GM21360 (cell line): ENCODE data around the gene SIRT1.
"Not testable (repeated sequence)": the region's sequence is repeated elsewhere in the genome, so short reads cannot be mapped to it uniquely, and the experiment has no call there.

ENCODE experiments used
- ATAC-seq: cut with Tn5 transposase; IDR thresholded peaks from one replicate; pipeline ENCODE4 v1.9.1; 2021; ENCODE audit warnings: mild to moderate bottlenecking, moderate library complexity; ENCODE audit not compliant: unreplicated experiment

SIRT1 gene

DNA sequence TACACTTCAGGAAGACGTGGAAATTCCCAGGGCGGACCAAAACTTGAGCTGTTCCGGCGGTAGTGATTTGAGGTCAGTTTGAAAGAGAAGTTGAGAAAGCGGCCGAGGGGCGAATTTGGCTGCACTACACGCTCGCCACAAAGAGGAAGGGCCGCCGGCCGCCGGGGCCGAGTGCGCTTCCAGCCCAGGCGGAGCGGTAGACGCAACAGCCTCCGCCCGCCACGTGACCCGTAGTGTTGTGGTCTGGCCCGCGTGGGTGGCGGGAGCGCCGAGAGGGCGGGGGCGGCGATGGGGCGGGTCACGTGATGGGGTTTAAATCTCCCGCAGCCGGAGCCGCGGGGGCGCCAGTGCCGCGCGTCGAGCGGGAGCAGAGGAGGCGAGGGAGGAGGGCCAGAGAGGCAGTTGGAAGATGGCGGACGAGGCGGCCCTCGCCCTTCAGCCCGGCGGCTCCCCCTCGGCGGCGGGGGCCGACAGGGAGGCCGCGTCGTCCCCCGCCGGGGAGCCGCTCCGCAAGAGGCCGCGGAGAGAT is at the start of gene SIRT1:
Gene SIRT1, plus strand, starts transcription at position 344 of the 529 bp plus-strand sequence. Its CDS starts 66 bp downstream, at position 410.
- ATAC-seq = peak; percentile 79

GRCh38 chr10:67835541-67836394 is 48.7 kb upstream of the SIRT1 start:
- not testable (repeated sequence) for ATAC-seq

DNA sequence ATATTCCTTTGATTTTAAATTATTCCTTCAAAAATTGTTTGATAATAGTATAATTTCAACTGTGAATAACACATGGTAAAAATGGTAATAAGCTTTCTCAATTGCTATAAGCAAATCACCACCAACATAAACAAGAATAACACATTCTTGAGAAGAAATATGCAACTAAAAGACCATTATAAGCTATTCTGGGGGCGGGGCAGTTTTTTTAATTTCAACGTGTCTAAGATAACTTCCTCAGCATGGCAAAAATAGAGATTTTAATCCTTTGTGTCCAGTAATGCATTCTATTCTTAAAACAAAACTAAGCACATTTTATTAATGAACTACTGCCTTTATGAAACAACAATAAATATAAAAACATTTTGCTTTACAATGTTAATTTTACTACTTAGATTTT is 48.0 kb upstream of the SIRT1 start:
- ATAC-seq = no peak

- no peak for ATAC-seq
Observed at GRCh38 chr10:67836972-67837371, 47.5 kb upstream of the SIRT1 start.

DNA sequence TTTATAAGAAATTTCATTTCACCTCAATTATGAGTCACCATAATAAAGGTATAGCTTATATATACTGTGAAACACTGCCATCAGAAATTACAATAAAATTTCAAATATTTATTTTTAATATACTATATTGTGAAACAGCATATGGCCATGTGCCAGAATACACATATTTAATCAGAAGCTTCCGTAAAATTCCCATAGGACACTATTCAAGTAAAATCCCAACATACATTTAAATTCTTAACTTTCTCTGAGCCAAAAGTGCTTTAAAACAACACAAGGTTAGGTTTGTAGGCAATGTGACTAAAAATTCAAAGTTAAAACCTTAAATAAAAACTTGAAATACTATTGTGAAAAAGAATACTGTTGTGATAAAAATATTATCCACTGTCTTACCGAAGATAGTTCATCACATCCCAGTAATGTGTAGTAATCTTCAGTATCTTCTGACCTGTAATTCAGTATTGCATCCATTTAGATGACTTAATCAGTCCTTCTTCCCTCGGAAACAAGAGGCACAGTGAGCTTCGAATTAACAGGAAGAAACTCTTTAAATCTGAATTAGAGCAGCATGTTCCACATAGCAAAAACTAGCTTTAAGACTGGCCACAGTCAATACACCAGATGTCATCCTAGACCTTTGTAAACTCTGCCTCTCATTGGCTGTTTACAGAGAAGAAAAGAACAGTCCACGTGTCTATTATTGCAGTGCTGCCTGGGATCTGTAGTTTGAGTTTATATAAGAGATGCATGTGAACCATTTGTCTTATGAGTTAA is 46.7 kb upstream of the SIRT1 start, which contains the start of gene DNAJC12:
Gene DNAJC12, minus strand, starts transcription at position 648 of the 774 bp plus-strand sequence. Its CDS starts 177 bp downstream, at position 471.
- no peak for ATAC-seq

DNA sequence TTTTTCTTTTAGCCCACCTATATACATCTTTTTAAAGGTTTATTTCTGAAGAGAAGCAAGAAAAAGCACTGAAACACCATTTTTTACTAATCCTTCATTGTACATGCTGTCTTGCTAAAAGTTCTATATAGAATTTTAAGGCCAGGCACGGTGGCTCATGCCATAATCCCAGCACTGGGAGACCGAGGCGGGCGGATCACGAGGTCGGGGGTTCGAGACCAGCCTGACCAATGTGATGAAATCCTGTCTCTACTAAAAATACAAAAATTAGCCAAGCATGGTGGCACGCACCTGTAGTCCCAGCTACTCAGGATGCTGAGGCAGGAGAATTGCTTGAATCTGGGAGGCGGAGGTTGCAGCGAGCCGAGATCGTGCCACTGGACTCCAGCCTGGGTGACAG is 44.9 kb upstream of the SIRT1 start:
- ATAC-seq = not testable (repeated sequence)

DNA sequence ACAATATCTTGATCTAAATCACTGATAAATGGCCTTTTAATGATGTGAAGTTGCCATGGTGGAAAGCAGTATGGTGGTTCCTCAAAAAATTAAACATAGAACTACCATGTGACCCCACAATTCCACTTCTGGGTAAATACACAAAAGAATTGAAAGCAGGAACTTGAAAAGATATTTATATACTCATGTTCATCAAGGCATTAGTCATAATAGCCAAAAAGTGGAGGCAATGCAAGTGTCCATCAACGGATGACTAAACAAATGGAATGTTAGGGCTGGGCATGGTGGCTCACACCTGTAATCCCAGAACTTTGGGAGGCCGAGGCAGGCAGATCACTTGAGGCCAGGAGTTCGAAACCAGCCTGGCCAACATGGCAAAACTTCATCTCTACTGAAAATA is 44.5 kb upstream of the SIRT1 start:
- ATAC-seq = no peak

DNA sequence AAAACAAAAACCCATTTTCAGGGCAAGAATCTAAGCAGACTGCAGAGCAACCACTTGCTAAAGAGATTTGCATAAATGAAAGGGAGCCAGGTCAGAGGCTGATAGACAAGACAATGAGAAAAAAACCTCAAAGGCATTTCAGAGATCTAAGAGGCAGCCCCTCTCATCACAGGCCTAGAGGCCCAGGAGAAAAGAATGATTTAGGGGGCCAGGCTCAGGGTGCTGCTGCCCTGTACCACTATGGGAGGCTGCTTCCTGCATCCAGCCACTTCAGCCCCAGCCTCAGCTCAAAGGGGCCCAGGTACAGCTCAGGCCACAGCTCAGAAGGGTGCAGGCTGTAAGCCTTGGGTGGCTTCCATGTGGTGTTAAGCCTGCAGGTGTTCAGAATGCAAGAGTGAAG is 42.7 kb upstream of the SIRT1 start:
- ATAC-seq = no peak

GRCh38 chr10:67843284-67843683 is 41.2 kb upstream of the SIRT1 start:
- no peak for ATAC-seq

GRCh38 chr10:67849331-67850011 is 35.0 kb upstream of the SIRT1 start:
- peak; percentile 96 for ATAC-seq

- ATAC-seq = no peak
Observed at GRCh38 chr10:67851186-67851585, 33.3 kb upstream of the SIRT1 start.

DNA sequence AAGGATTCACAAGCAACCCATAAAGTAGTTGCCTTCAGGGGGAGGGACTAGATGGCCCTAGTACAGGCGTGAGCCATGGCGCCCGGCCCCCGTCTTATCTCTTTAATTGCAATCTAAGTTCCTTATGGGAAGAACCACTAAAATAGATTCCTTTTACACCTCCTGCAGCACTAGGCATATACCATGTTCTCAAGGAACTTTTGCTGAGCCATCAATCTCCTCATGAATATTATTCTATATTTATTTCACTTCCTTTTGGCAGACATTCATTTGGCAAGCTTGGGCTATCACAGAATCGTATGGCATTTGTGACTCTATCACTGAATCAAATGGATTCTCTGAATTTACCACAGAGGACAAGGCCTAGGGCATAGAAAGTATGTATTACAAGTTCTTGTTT is 31.7 kb upstream of the SIRT1 start:
- ATAC-seq = no peak

GRCh38 chr10:67853512-67853911 is 30.9 kb upstream of the SIRT1 start:
- no peak for ATAC-seq

DNA sequence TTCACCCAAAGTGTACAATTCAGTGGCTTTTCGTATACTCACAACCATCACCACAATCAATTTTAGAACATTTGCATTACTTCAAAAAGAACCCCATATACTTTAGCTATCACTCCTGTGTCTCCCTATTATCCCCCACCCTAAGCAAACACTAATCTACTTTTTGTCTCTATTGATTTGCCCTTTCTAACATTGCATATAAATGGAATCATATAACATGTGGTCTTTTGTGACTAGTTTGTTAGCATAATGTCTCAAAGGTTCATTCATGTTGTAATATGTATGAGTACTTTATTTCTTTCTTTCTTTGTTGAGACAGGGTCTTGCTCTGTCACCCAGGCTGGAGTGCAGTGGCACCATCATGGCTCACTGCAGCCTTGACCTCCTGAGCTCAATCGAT is 25.5 kb upstream of the SIRT1 start:
- no peak for ATAC-seq

DNA sequence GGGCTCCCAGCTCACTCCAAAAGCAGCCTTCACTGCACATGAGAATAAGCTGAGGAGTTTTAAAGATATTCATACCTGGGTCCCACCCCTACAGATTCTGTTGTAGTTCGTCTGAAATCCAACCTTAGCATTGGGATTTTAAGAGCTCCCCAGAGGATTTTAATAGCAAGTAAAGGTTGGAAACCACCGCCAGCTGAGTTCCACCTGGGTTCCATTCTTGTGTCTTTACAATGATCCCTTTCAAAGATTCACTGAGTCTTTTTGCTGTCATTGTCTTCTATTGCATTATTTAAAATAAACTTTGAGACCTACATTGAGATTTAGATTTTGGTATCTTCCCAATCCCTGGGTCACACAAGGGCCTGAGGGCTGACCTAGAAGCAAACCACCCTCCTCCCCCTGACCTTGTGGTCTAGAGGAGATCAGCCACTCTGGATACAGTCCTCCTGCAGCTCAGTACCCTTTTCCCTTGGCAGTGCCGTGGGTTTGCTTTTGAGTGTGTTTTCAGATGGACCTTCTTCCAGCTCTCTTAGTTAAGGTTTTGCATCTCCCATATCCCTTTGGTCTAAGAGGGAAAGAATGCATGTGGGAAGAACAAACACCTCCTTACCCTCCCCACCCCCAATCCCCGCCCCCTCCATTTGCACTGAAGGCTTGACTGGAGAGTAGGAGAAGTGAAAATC is 22.6 kb upstream of the SIRT1 start:
- no peak for ATAC-seq

- ATAC-seq = no peak
Observed at GRCh38 chr10:67863094-67863493, 21.4 kb upstream of the SIRT1 start.

GRCh38 chr10:67864607-67865371 is 19.7 kb upstream of the SIRT1 start:
- ATAC-seq = no peak

DNA sequence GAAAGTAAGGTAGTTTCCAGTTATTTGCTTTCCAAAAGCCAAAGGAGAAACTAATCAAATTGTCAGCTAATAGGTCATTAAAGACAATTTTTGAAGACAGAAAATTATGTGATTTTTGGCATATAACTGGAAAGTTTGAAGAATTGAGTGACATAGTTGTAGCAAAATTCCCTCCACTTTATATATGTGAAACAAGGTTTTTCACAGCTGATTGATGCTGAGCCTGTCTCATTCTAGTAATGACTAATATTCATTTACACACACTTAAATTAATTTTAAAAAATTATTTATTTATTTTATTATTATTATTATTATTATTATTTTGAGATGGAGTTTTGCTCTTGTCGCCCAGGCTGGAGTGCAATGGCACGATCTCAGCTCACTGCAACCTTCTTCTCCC is 16.3 kb upstream of the SIRT1 start:
- ATAC-seq = no peak

GRCh38 chr10:67869996-67870395 is 14.5 kb upstream of the SIRT1 start:
- ATAC-seq = no peak
